Measurements from ENCODE around the gene PTPRR. TPM values are rescaled to one million over a fixed set of nuclear protein-coding genes. Genes with fewer than 3 reads are reported as not detected.

Gene PTPRR
- total RNA-seq = under 1 TPM; 0.33 to 0.78 TPM

- WGBS, 2 donors = 2 to 4% methylated on average over 27 to 29 of the region's 29 CpGs
- Histone ChIP-seq H3K36me3 (replicated peaks in 1 of 2; ENCODE audit: insufficient read depth in 1 of 2, low read depth in 2 of 2) (no peaks in the 10 kb centered on the region), H3K9me3 (no peaks in the 10 kb centered on the region), H3K4me3 (no peak within 1 kb of the TSS), H3K27me3 (peaks cover 0 to 7% of the 10 kb centered on the region in 2 donors), H3K4me1 (peaks cover 8% of the 10 kb centered on the region), H3K27ac (no peak within 1 kb of the TSS)
- ATAC-seq (no peak), DNase-seq (peak; percentile 6 to 52 (median 14))
- TF ChIP-seq POLR2A (IDR thresholded peaks at IDR 0.05) (no peak), CTCF (IDR thresholded peaks at IDR 0.05) (no peak)
- intact Hi-C loops (cut with DNase I) = no loop called here
Measured at GRCh38 chr12:70920251-70920851, at the start of gene PTPRR. PTPRR (minus strand) TSS chr12:70920738; CDS start chr12:70920390, 348 bp downstream.

- Histone ChIP-seq H3K9me3 (no peaks in the 10 kb centered on the region), H3K27ac (no peak overlapping the region), H3K36me3 (replicated peaks in 1 of 2; ENCODE audit: insufficient read depth in 1 of 2, low read depth in 2 of 2) (no peaks in the 10 kb centered on the region), H3K27me3 (no peaks in the 10 kb centered on the region), H3K4me1 (no peaks in the 10 kb centered on the region), H3K4me3 (no peak overlapping the region)
- TF ChIP-seq POLR2A (IDR thresholded peaks at IDR 0.05) (no peak), CTCF (IDR thresholded peaks at IDR 0.05) (no peak)
- ATAC-seq = no peak
- intact Hi-C loops (cut with DNase I) = no loop called here
- WGBS, 2 donors = 73 to 82% methylated on average over 8 of the region's 8 CpGs
- no peak for DNase-seq
Measured at GRCh38 chr12:70966996-70967790, 46.7 kb upstream of the PTPRR start.

- H3K27ac ChIP-seq = no peak overlapping the region
- no peaks in the 10 kb centered on the region for H3K27me3 ChIP-seq
- intact Hi-C loops (cut with DNase I) = no loop called here
- DNase-seq = no peak
- no peaks in the 10 kb centered on the region for H3K36me3 ChIP-seq (replicated peaks in 1 of 2; ENCODE audit: insufficient read depth in 1 of 2, low read depth in 2 of 2)
- H3K4me3 ChIP-seq = no peak overlapping the region
- TF ChIP-seq CTCF (IDR thresholded peaks at IDR 0.05) (no peak), POLR2A (IDR thresholded peaks at IDR 0.05) (no peak)
- no peaks in the 10 kb centered on the region for H3K4me1 ChIP-seq
- no peaks in the 10 kb centered on the region for H3K9me3 ChIP-seq
- WGBS, 2 donors = 73 to 78% methylated on average over 2 of the region's 2 CpGs
- ATAC-seq = no peak
Measured at GRCh38 chr12:70966046-70966445, 45.5 kb upstream of the PTPRR start.

- TF ChIP-seq POLR2A (IDR thresholded peaks at IDR 0.05) = no peak
- no peak for TF ChIP-seq CTCF (IDR thresholded peaks at IDR 0.05)
- Histone ChIP-seq H3K4me1 (no peaks in the 10 kb centered on the region), H3K27me3 (no peaks in the 10 kb centered on the region), H3K9me3 (no peaks in the 10 kb centered on the region), H3K36me3 (replicated peaks in 1 of 2; ENCODE audit: insufficient read depth in 1 of 2, low read depth in 2 of 2) (no peaks in the 10 kb centered on the region), H3K27ac (no peak overlapping the region), H3K4me3 (no peak overlapping the region)
- no peak for DNase-seq
- WGBS, 2 donors = 59 to 72% methylated on average over 4 of the region's 4 CpGs
- intact Hi-C loops (cut with DNase I) = no loop called here
- ATAC-seq = no peak
Measured at GRCh38 chr12:70964867-70965510, 44.5 kb upstream of the PTPRR start.

Data from body of pancreas (tissue), 4 donors.